GM21576 (cell line): ENCODE data around the gene DEDD.

Experiments used
- ATAC-seq: cut with Tn5 transposase; IDR thresholded peaks from one replicate; pipeline ENCODE4 v1.9.1; 2021; ENCODE audit warnings: mild to moderate bottlenecking, moderate library complexity; ENCODE audit not compliant: unreplicated experiment

The DEDD gene

DNA sequence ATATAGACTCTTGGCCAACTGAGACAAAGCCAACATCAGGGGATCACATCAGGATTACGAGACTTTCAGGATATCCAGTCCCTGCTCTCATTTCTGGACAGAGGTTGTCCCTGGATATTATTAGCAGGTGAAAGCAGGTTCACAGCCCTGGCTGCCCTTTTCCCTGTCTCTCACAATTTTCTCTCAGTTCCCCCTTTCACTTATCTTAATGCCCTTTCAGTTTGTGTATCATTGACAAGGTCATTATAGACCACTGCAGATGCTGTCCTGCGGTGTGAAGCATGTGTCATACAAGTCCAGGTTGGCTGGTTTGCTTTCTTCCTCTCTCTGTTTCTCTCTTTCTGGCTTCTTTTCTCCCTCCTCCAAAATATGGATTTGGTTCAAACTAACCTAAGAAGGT is 36.5 kb downstream of the DEDD start:
- ATAC-seq = peak; percentile 33

DNA sequence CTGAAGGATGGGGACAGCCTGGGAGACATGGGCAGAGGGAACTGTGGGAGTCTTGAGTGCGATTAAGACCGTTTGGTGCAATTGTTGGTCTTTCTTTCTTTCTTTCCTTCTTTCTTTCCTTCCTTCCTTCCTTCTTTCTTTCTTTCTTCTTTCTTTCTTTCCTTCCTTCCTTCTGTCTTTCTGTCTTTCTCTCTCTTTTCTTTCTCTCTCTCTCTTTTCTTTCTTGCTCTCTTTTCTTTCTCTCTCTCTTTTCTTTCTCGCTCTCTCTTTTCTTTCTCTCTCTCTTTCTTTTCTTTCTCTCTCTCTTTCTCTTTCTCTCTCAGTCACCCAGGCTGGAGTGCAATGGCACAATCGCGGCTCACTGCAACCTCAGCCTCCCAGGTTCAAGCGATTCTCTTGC is 37.2 kb downstream of the DEDD start:
- no peak for ATAC-seq

GRCh38 chr1:161094481-161094880 is 38.0 kb downstream of the DEDD start:
- no peak for ATAC-seq

- no peak for ATAC-seq
Measured at GRCh38 chr1:161092621-161093028, 39.8 kb downstream of the DEDD start.

DNA sequence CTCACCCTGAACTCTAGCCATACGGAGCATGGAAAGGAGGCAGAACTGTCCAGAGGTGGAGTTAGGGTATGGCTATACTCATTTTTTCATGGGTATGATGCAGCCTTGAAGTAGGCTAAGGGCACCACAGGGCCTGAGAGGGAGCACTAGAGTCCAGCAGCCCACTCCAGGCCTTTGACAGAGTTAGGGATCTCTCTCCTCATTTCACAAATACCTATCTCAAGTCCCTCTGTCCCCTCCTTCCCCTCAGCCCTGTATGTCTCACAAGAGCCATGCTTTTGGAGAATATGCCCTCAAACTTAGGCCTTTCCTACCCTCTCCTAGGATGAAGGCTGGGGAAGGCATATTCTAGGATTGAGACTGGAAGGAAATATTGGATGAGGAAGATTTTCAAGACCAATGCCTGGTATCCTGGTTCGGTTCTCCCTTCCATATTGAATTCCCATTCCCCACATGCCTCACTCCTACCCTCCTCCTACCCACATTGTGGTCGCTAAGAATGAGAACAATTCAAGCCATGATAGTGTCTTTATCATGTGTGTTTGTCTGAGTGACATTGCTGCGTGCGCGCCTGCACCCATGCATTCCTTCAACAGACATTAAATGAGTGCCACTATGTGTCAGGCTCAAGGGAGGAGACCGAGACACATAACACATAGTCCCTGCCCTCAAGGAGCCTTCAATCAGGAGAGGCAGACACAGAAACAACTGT is 40.5 kb downstream of the DEDD start:
- ATAC-seq = no peak

DNA sequence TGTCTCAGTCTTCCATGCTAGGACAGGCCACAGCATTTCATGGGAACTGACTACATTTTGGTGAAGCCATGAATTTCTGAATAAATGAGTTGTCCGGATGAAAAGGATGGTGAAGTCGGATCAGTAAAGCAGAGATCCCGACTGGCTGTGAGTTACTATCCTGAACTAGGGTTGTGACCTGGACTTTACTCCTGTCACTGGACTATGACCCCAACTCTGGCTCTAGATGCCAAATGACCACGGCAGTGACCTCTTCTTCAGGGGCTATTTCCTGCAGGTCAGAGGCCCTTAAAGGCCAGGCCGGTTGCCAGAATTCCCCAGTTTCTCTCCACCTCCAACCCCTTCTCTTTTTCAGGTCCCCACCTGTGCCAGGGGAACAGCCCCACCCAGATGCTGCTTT is 41.4 kb downstream of the DEDD start:
- no peak for ATAC-seq

GRCh38 chr1:161090617-161091016 is 41.9 kb downstream of the DEDD start:
- no peak for ATAC-seq

- ATAC-seq = no peak
Measured at GRCh38 chr1:161089938-161090337, 42.5 kb downstream of the DEDD start.

GRCh38 chr1:161089251-161089924 is 43.1 kb downstream of the DEDD start, which contains the start of gene NECTIN4:
Gene NECTIN4, minus strand, starts transcription at chr1:161089558. Its CDS starts 262 bp downstream, at chr1:161089296.
- no peak for ATAC-seq

GRCh38 chr1:161088587-161089110 is 43.8 kb downstream of the DEDD start:
- ATAC-seq = no peak

- no peak for ATAC-seq
Measured at GRCh38 chr1:161086457-161086856, 46.0 kb downstream of the DEDD start.

- ATAC-seq = no peak
Measured at GRCh38 chr1:161085165-161085564, 47.3 kb downstream of the DEDD start.

DNA sequence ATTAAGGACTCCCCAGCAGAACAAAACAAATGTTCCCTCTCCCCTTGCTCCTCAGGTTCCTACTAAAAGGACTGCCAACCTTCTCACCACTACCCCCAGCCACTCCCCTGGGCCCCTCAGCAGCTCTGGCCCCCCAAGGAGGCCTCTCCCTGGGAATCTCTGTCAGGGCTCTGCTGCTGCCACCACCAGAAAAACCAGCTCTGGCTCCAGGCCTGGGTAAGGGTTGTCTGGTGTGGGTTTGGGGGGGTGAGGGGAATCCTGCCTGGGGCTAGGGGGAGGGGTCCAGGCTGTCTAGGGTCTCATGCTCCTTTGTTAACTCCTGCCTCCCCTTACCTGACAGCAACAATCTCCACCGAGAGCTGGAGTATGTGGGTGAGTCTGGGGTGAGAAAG is 47.9 kb downstream of the DEDD start:
- no peak for ATAC-seq

DNA sequence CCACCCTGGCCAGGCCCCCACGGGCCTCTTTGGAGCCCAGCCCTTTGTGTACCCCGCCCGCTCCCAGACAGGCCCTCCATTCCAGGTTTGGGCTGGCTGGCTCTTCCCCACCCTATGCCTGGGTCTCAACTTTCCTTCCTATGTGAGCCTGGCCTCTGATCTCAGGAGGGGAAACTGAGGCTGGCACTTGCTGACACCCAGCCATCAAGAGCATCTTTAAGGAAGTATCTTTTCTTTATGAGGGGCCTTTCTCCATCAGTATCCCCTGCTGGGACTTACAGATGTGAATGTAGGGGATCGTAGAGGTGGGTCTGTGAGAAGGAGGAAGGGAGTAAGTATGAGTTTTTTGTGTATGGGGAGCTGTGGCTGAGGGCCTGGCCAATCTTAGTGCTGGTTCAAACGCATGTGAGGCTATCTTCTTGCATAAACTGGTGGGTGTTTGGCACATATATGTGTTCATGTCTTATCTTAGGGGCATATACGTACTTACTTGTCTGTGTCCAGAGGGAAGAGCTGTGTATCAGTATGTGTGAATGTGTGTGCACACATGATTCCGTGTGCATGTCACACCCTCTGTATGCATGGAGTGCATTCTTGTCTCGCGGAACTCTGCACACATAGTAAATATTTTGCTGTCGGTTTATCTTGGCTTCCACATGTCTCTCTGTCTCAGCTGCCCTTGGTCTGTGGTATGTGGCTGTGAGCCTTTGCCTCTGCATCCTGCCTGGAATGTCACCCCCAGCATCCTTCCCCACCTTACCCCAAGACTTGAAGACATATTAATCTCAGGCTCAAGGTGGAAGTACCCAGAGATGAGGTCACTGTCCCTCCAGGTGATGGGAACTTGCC is 48.5 kb downstream of the DEDD start:
- no peak for ATAC-seq

DNA sequence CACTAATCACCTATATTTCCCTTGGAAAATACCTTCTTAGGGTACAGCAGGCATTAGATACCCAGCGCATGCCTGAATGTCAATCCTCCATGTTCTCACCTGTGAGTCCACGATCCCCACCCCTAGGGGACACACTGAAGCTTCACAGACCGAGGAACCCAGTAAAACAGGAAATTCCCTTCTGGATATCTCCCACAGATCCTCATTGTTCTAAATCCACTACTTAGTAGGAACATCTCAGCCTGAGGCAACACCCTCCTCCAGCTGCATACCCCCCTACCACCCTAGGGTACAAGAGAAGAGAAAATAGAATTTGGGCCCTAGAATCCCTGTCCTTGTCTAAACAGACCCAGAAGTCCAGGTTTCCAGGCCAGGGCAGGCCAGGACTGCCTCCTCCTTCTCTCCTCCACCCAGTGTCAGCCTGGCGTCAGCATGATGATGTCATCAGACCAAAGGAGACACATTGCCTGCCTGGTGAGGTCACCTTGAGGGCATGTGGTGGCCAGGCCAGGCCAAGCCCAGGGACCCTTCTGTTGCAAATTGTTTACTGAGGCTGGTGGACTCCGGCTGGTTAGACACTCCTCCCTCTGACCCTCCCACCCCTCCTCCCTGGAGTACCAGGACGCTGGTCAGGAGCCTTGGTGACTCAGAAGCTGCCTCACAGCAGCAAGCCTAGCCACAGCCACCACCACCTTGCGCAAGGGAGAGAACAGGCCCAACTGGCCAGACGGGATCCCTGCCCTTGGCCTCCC is 49.3 kb downstream of the DEDD start:
- ATAC-seq = no peak

- no peak for ATAC-seq
Measured at GRCh38 chr1:161082483-161082882, 50.0 kb downstream of the DEDD start.

- ATAC-seq = no peak
Measured at GRCh38 chr1:161081519-161081918, 50.9 kb downstream of the DEDD start.

DNA sequence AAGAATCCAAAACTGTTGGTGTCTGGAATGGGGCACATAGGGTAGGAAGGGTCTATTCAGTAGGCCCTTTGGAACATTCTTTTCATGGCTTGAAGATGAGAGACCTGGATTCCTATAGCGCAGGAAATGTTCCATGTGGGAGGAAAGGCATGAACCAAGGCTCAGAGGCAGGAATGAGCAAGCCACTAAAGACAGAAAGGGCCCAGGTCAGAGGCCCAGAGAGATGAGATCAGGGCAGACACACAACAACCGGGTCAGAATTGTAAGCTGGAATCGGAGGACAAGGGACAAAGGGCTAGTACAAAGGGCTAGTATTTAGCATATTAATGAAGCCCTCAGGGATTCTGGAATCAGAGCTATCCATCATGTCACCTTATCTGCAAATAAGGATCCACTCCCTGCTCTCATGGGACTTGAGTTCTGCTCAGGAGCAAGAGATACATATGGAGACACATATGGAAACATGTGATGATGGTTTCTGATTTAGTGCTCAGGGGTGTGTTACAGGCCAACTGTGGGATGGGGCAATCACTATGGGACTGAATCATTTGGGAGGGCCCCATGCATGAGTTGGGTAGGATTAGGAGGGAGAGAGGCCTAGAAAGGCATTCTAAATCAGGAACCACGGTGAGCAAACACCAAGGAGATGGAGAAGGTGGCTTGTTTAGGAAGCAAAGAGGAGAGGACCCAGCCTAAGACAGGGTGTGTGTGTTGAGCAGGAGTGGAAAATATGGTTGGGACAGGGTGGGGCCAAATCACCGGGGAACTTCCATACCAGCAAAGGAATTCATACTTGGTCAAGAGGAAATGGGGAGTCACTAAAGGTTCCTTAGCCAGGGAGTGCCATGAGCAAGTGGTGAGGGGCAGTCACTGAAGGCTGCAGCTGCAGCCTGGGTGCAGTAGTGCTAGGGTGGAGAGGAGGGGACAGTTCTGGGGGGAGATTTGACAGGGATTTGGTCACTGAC is 51.7 kb downstream of the DEDD start:
- ATAC-seq = no peak

- no peak for ATAC-seq
Measured at GRCh38 chr1:161079436-161080110, 52.9 kb downstream of the DEDD start.
